Measurements from ENCODE around the gene ABCC10.
"Not testable (repeated sequence)": the region's sequence is repeated elsewhere in the genome, so short reads cannot be mapped to it uniquely, and the experiment has no call there.

ABCC10 gene

GRCh38 chr6:43498291-43498690 lies 71.0 kb downstream of the ABCC10 start:
- not testable (repeated sequence) for DNase-seq

DNA sequence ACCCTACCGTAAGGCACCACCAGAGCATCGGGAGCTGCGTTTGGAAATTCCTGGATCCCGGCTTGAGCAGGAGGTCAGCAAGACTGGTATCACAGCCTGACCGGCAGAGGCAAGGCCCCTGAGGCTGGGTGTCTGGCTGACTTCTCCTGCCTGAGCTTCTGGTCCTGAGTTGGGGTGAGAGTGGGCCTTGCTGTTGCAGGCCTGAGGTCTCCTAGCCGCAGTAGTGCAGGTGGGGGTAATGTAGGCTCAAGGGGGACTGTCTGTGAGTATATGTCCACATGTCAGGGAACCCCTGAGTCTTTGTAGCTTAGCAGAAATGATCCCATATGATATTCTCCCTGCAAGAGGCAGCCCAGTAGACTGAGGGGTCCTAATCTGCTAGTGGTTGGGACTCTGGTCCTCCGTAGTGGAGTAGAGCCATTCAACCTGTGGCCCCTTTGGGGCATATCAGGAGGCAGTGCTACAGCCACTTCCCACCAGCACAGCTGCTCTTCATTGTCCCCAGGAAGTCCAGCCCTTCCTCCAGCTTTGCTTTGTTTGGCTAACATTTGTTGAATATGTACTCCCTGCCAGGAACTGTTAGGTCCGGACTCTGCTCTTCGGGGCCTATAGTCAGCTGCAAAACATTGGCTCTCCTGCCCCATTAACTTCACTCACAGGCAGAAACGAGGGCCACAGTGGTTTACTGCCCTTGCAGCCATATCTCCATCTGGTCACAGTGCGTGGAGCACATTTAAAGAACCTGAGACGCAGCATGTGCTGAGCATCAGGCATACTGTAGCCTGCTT lies 71.9 kb downstream of the ABCC10 start:
- DNase-seq = no peak
